ENCODE results near the gene CCNA2. TPM values are rescaled to one million over a fixed set of nuclear protein-coding genes. Genes with fewer than 3 reads are reported as not detected.

CCNA2 gene
- total RNA-seq (15.0 TPM), polyA plus RNA-seq (ENCODE audit: insufficient read depth in 1 of 8, insufficient read length in 8 of 8, low replicate concordance in 1 of 8) (10 to 100 TPM; 18.4 to 32.7 (median 23.3) TPM)
- long read RNA-seq, donor 1, partial matches to known transcripts = 0 of 3 reads
- long read RNA-seq, donor 1, other reads (novel, unspliced or antisense) = 0 of 3 reads
- long read RNA-seq, donor 2 = 0 reads
- long read RNA-seq, donor 3, transcript CCNA2-201 (8 exons, 2,797 nt) = major isoform, 7 of 7 reads
- long read RNA-seq, donor 3, partial matches to known transcripts = 0 of 7 reads
- long read RNA-seq, donor 3, other reads (novel, unspliced or antisense) = 0 of 7 reads
- long read RNA-seq, donor 4, partial matches to known transcripts = 0 of 3 reads
- long read RNA-seq, donor 4, other reads (novel, unspliced or antisense) = 0 of 3 reads
- long read RNA-seq, donor 5, transcript CCNA2-201 (8 exons, 2,797 nt) = major isoform, 9 of 85 reads
- long read RNA-seq, donor 5, partial matches to known transcripts = 52 of 85 reads
- long read RNA-seq, donor 5, other reads (novel, unspliced or antisense) = 24 of 85 reads
- long read RNA-seq, donor 6, transcript CCNA2-201 (8 exons, 2,797 nt) = major isoform, 15 of 103 reads
- long read RNA-seq, donor 6, partial matches to known transcripts = 59 of 103 reads
- long read RNA-seq, donor 6, other reads (novel, unspliced or antisense) = 29 of 103 reads
- long read RNA-seq, donor 7, transcript CCNA2-201 (8 exons, 2,797 nt) = major isoform, 10 of 16 reads
- long read RNA-seq, donor 7, partial matches to known transcripts = 6 of 16 reads
- long read RNA-seq, donor 7, other reads (novel, unspliced or antisense) = 0 of 16 reads
- long read RNA-seq, donor 8, partial matches to known transcripts = 35 of 51 reads
- long read RNA-seq, donor 8, other reads (novel, unspliced or antisense) = 12 of 51 reads
- long read RNA-seq, donor 9, partial matches to known transcripts = 0 of 4 reads
- long read RNA-seq, donor 9, other reads (novel, unspliced or antisense) = 0 of 4 reads
- long read RNA-seq, donor 10, transcript CCNA2-201 (8 exons, 2,797 nt) = major isoform, 7 of 12 reads
- long read RNA-seq, donor 10, partial matches to known transcripts = 5 of 12 reads
- long read RNA-seq, donor 10, other reads (novel, unspliced or antisense) = 0 of 12 reads
- long read RNA-seq, donor 11, partial matches to known transcripts = 0 of 2 reads
- long read RNA-seq, donor 11, other reads (novel, unspliced or antisense) = 0 of 2 reads

DNA sequence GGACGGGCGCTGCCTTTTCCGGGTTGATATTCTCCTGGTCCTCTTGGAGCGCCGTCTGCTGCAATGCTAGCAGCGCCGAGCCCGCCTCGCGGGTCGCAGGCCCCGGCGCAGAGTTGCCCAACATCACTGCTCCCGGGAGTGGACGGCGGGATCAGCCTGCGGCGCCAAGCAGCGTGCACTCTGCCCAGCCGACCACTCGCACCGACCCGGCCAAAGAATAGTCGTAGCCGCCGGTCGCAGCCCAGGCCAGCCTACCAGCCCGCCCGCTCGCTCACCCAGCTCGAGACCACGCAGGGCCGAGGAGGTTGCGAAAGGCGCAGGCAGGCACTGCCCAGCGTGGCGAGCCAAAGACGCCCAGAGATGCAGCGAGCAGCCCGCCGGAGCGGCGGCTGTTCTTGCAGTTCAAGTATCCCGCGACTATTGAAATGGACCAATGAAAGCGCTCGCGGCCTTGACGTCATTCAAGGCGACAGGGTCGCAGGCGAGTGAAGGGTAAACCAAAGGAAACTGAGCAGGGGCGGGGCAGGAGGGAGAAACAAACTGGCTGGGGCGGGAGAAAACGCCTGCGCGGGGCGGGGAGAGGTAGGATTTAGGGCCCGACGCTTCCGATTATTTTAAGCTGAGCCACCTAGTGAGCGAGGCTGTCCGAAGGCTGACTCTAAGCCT lies at the start of gene CCNA2:
TSS of gene CCNA2 (minus strand) at position 379 of the 666 bp plus-strand sequence. CDS start at position 124, 255 bp downstream.
- under 1% methylated on average over 63 of the region's 63 CpGs for WGBS (ENCODE audit: insufficient coverage)
- Histone ChIP-seq H3K27me3 (ENCODE audit: control insufficient read depth, insufficient read depth, low read length) (no peaks in the 10 kb centered on the region), H3K36me3 (ENCODE audit: control insufficient read depth, insufficient read depth, low read length) (peaks cover 11% of the 10 kb centered on the region), H3K9me3 (replicated peaks; ENCODE audit: control insufficient read depth, low read depth, low read length) (no peaks in the 10 kb centered on the region), H3K4me3 (ENCODE audit: low read length) (peak within 1 kb of the TSS; percentile 75), H3K4me1 (ENCODE audit: control insufficient read depth, insufficient read depth, low read length) (peaks cover 8% of the 10 kb centered on the region), H3K27ac (ENCODE audit: low read length) (peak within 1 kb of the TSS; percentile 87)
- DNase-seq = peak; percentile 99

DNA sequence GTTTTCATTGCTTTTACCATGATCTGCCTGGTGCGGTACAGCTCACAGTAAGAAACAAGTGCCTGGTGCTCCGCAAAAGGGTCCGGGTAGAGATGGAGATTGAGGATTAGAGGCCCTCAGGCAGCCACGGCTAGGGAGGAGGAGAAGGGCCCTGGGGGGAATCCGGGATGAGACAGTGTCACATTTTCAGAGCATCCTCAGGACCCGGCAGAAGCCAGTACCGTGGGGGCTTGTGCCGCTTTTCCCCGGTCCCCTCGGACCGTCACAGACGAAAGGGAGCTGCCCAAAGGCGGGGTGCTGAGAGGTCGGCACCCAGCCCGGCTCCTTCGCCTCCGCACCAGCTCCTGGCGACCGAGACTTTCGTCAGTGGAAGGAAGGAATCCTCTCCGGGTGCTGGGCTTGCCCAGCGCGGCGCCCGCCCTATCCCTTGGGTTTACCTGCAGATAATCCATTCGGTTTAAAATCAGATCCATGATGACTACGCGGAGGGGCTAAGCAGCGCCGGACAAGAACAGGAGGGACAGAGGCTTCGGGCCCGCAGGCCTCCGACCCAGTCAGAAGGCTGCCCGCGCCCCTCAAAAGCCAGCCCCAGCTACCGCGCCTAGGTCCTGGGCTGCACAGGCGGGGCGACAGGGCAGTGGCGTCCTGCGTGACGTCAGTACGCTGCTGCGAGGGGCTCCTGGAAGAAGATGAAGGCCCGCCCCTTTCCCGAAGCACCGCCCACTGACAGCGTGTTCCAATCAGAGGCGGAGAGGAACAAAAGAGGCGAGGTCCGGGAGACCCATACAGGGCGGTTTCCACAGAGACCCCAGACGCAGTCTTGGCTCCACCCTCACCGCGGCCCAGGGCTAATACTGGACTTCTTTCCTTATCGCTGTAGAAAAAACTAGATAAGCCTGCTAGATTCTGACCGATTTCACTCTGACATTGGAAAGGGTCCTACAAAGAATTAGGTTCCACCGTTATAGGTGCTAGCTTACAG lies 46.4 kb upstream of the CCNA2 start, which contains the start of gene BBS7:
TSS of gene BBS7 (minus strand) at position 634 of the 982 bp plus-strand sequence. CDS start at position 473, 161 bp downstream.
- Histone ChIP-seq H3K36me3 (ENCODE audit: control insufficient read depth, insufficient read depth, low read length) (no peaks in the 10 kb centered on the region), H3K27ac (ENCODE audit: low read length) (peak within 1 kb of the TSS; percentile 80), H3K27me3 (ENCODE audit: control insufficient read depth, insufficient read depth, low read length) (no peaks in the 10 kb centered on the region), H3K4me1 (ENCODE audit: control insufficient read depth, insufficient read depth, low read length) (peaks cover 4% of the 10 kb centered on the region), H3K9me3 (replicated peaks; ENCODE audit: control insufficient read depth, low read depth, low read length) (no peaks in the 10 kb centered on the region), H3K4me3 (ENCODE audit: low read length) (peak within 1 kb of the TSS; percentile 58)
- under 1% methylated on average over 56 of the region's 58 CpGs for WGBS (ENCODE audit: insufficient coverage)
- peak; percentile 99 for DNase-seq

DNA sequence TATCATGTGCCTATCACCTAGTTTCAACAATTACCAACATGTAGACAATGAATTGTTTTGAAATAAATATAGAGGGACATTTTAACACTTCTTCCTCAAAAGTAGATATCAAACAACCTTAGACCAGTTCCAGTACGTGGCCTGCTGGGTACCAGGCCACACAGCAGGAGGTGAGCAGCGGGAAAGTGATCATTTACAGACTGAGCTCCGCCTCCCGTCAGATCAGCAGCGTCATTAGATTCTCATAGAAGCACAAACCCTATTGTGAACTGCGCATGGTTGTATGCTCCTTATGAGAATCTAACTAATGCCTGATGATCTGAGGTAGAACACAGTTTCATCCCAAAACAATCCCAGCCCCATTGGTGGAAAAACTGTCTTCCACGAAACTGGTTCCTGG lies 40.1 kb upstream of the CCNA2 start:
- peaks cover 4% of the 10 kb centered on the region for H3K36me3 ChIP-seq (ENCODE audit: control insufficient read depth, insufficient read depth, low read length)
- 81% methylated on average over 5 of the region's 7 CpGs for WGBS (ENCODE audit: insufficient coverage)
- no peak for DNase-seq

DNA sequence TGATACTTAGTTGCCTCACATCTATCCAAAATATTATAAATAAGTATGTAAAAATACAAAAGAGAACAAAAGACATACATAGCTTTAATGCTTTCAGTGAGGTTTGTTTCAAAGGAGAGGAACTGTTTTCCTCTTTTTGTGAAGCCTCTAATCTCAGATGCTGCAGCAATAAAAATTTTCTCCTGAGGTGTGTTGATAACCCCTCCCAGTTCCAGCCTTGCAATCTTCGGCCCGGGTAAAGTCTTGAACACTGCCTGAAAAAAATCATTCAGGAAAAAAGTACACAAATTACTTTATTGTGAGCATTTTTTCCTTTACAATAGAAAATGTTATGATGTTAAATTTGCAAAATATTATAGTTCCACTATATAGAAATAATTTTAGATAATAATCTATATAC lies 37.7 kb upstream of the CCNA2 start:
- no peak overlapping the region for H3K4me3 ChIP-seq (ENCODE audit: low read length)
- no peaks in the 10 kb centered on the region for H3K27me3 ChIP-seq (ENCODE audit: control insufficient read depth, insufficient read depth, low read length)
- no peak overlapping the region for H3K27ac ChIP-seq (ENCODE audit: low read length)
- no CpG with 5 or more reads among the region's 2 CpGs for WGBS (ENCODE audit: insufficient coverage)
- no peaks in the 10 kb centered on the region for H3K9me3 ChIP-seq (replicated peaks; ENCODE audit: control insufficient read depth, low read depth, low read length)
- DNase-seq = no peak
- no peaks in the 10 kb centered on the region for H3K4me1 ChIP-seq (ENCODE audit: control insufficient read depth, insufficient read depth, low read length)
- peaks cover 8% of the 10 kb centered on the region for H3K36me3 ChIP-seq (ENCODE audit: control insufficient read depth, insufficient read depth, low read length)

More for the DNA sequence above, 40.1 kb upstream of the CCNA2 start:
- Histone ChIP-seq H3K9me3 (replicated peaks; ENCODE audit: control insufficient read depth, low read depth, low read length) (no peaks in the 10 kb centered on the region), H3K4me1 (ENCODE audit: control insufficient read depth, insufficient read depth, low read length) (no peaks in the 10 kb centered on the region), H3K27ac (ENCODE audit: low read length) (no peak overlapping the region), H3K27me3 (ENCODE audit: control insufficient read depth, insufficient read depth, low read length) (no peaks in the 10 kb centered on the region), H3K4me3 (ENCODE audit: low read length) (no peak overlapping the region)

DNA sequence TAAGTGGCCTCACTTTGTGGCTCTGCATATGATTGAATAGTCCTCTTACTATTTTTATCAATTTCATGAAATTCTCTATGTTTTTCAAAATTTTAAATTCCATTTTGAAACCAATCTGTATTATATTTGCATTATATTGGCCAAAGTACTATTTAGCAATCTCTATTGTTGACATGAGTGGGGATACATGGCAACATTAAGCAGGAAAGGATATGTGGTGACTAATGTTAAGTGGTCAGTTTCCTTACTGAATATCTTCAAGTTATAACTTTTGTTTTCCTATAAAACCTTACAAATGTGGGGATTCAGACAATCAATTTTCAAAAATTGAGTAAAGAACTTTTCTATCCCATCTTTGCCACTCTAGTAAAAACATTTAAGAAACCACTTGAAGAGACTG lies 36.4 kb upstream of the CCNA2 start:
- no peaks in the 10 kb centered on the region for H3K27me3 ChIP-seq (ENCODE audit: control insufficient read depth, insufficient read depth, low read length)

DNA sequence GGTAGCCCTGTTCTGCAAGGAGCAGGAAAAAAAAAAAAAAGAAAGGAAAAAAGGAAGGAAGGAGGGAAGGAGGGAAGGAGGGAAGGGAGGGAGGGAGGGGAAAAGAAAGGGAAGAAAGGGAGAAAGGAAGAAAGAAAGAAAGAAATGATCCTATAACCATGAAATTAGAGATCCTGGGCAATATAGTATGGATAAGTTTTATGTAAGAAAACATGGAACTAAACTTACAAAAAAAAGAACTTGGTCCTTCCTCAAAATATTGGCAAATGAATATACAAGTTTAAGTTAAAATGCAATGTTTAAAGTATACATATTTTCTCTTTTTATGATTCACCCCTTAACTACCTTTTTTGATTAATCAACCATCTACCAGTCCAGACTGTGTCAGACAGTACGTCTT lies 27.7 kb upstream of the CCNA2 start:
- no peaks in the 10 kb centered on the region for H3K9me3 ChIP-seq (replicated peaks; ENCODE audit: control insufficient read depth, low read depth, low read length)
- H3K27ac ChIP-seq (ENCODE audit: low read length) = no peak overlapping the region
- WGBS (ENCODE audit: insufficient coverage) = no CpG with 5 or more reads among the region's 1 CpG
- no peak overlapping the region for H3K4me3 ChIP-seq (ENCODE audit: low read length)
- no peaks in the 10 kb centered on the region for H3K4me1 ChIP-seq (ENCODE audit: control insufficient read depth, insufficient read depth, low read length)
- no peak for DNase-seq
- H3K36me3 ChIP-seq (ENCODE audit: control insufficient read depth, insufficient read depth, low read length) = peaks cover 6% of the 10 kb centered on the region
- no peaks in the 10 kb centered on the region for H3K27me3 ChIP-seq (ENCODE audit: control insufficient read depth, insufficient read depth, low read length)

More for the DNA sequence above, 36.4 kb upstream of the CCNA2 start:
- H3K27ac ChIP-seq (ENCODE audit: low read length) = no peak overlapping the region
- peaks cover 8% of the 10 kb centered on the region for H3K36me3 ChIP-seq (ENCODE audit: control insufficient read depth, insufficient read depth, low read length)
- H3K4me3 ChIP-seq (ENCODE audit: low read length) = no peak overlapping the region
- no peaks in the 10 kb centered on the region for H3K9me3 ChIP-seq (replicated peaks; ENCODE audit: control insufficient read depth, low read depth, low read length)
- no peak for DNase-seq
- no peaks in the 10 kb centered on the region for H3K4me1 ChIP-seq (ENCODE audit: control insufficient read depth, insufficient read depth, low read length)

DNA sequence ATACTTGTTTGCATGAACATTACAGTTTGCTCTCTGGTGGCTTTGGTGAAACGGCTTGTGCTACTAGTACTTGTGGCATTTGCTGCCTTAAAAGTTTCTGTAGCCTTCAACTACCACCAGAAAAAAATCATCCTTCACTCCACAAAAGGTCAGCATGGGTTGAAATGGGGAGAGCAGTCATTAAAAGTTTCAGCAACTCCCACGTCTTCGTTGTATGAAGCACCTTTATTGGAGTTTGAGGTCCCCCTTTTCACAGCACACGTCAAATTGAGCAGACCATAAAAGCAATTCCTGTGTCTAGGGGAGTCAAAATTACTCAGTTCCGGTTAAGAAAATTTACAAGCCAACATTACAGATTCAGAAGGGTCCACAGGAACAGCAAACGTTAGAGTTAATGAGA lies 23.0 kb upstream of the CCNA2 start:
- H3K9me3 ChIP-seq (replicated peaks; ENCODE audit: control insufficient read depth, low read depth, low read length) = no peaks in the 10 kb centered on the region
- H3K36me3 ChIP-seq (ENCODE audit: control insufficient read depth, insufficient read depth, low read length) = peaks cover 6% of the 10 kb centered on the region
- 40% methylated on average over 1 of the region's 6 CpGs for WGBS (ENCODE audit: insufficient coverage)
- DNase-seq = no peak
- no peak overlapping the region for H3K4me3 ChIP-seq (ENCODE audit: low read length)
- no peaks in the 10 kb centered on the region for H3K27me3 ChIP-seq (ENCODE audit: control insufficient read depth, insufficient read depth, low read length)
- no peak overlapping the region for H3K27ac ChIP-seq (ENCODE audit: low read length)
- no peaks in the 10 kb centered on the region for H3K4me1 ChIP-seq (ENCODE audit: control insufficient read depth, insufficient read depth, low read length)

DNA sequence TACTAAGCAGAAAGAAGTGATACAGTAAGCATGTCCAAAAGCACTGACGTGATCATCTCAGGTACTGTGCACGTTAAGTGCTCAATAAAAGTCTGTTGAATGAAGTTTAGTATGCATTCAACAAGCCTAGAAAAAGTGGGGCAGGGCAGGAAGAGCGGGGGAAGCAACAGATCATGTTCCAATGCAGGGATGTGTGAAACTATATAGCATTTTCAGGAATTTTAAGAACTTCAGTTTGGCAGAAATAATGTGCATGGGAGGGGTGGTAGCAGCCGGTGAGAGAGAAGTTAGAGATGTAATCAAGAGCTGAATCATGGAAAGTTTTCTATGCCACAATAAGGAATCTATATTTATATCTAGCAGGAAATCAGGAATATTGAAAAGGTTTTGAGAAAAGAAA lies 19.2 kb upstream of the CCNA2 start:
- peaks cover 10% of the 10 kb centered on the region for H3K36me3 ChIP-seq (ENCODE audit: control insufficient read depth, insufficient read depth, low read length)
- no peaks in the 10 kb centered on the region for H3K27me3 ChIP-seq (ENCODE audit: control insufficient read depth, insufficient read depth, low read length)
- H3K9me3 ChIP-seq (replicated peaks; ENCODE audit: control insufficient read depth, low read depth, low read length) = no peaks in the 10 kb centered on the region
- H3K27ac ChIP-seq (ENCODE audit: low read length) = no peak overlapping the region
- 90% methylated on average over 3 of the region's 4 CpGs for WGBS (ENCODE audit: insufficient coverage)
- no peak overlapping the region for H3K4me3 ChIP-seq (ENCODE audit: low read length)
- DNase-seq = no peak
- H3K4me1 ChIP-seq (ENCODE audit: control insufficient read depth, insufficient read depth, low read length) = no peaks in the 10 kb centered on the region

DNA sequence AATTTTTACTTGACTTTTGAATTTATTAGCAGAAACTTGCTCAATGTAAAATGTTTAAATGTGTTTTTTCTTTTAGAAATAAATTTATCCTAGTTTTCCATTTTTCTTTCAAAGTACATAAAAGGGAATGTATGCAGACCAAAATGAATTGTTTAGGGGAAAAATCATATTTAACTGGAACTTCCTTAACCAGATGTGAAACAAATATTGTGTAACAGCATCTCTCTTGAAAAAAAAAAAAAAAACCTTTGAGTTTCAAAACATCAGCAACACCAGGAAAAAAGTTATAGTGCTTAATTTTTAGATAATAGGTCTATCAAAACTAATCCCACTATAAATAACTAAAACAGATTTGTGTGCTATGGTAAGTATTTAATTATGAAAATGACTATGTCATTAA lies 14.5 kb upstream of the CCNA2 start:
- Histone ChIP-seq H3K27ac (ENCODE audit: low read length) (no peak overlapping the region), H3K27me3 (ENCODE audit: control insufficient read depth, insufficient read depth, low read length) (no peaks in the 10 kb centered on the region), H3K4me1 (ENCODE audit: control insufficient read depth, insufficient read depth, low read length) (no peaks in the 10 kb centered on the region), H3K9me3 (replicated peaks; ENCODE audit: control insufficient read depth, low read depth, low read length) (no peaks in the 10 kb centered on the region), H3K4me3 (ENCODE audit: low read length) (no peak overlapping the region), H3K36me3 (ENCODE audit: control insufficient read depth, insufficient read depth, low read length) (peaks cover 10% of the 10 kb centered on the region)
- DNase-seq = no peak
